ENCODE data around the gene PCSK2.

PCSK2 gene

GRCh38 chr20:17295151-17295726 is 68.4 kb downstream of the PCSK2 start:
- TF ChIP-seq CTCF (IDR thresholded peaks at IDR 0.05; ENCODE audit: low read depth, low read length), result no peak
- no peak overlapping the region for H3K4me3 ChIP-seq (ENCODE audit: low read depth, low read length)

- H3K4me3 ChIP-seq (ENCODE audit: low read depth, low read length), result no peak overlapping the region
- TF ChIP-seq CTCF (IDR thresholded peaks at IDR 0.05; ENCODE audit: low read depth, low read length), result no peak
These were observed 69.2 kb downstream of the PCSK2 start for GRCh38 chr20:17295991-17296390.

GRCh38 chr20:17298171-17298570 is 71.3 kb downstream of the PCSK2 start:
- no peak overlapping the region for H3K4me3 ChIP-seq (ENCODE audit: low read depth, low read length)
- TF ChIP-seq CTCF (IDR thresholded peaks at IDR 0.05; ENCODE audit: low read depth, low read length), result no peak

GRCh38 chr20:17298751-17299150 is 71.9 kb downstream of the PCSK2 start:
- H3K4me3 ChIP-seq (ENCODE audit: low read depth, low read length), result no peak overlapping the region
- no peak for TF ChIP-seq CTCF (IDR thresholded peaks at IDR 0.05; ENCODE audit: low read depth, low read length)

GRCh38 chr20:17300113-17300512 is 73.3 kb downstream of the PCSK2 start:
- TF ChIP-seq CTCF (IDR thresholded peaks at IDR 0.05; ENCODE audit: low read depth, low read length), result no peak
- no peak overlapping the region for H3K4me3 ChIP-seq (ENCODE audit: low read depth, low read length)

- no peak for TF ChIP-seq CTCF (IDR thresholded peaks at IDR 0.05; ENCODE audit: low read depth, low read length)
- H3K4me3 ChIP-seq (ENCODE audit: low read depth, low read length), result no peak overlapping the region
These were observed 77.9 kb downstream of the PCSK2 start for GRCh38 chr20:17304774-17305173.

- no peak overlapping the region for H3K4me3 ChIP-seq (ENCODE audit: low read depth, low read length)
- TF ChIP-seq CTCF (IDR thresholded peaks at IDR 0.05; ENCODE audit: low read depth, low read length), result no peak
These were observed 79.6 kb downstream of the PCSK2 start for GRCh38 chr20:17306427-17306826.
